HL-60 (cell line): Measurements from ENCODE around the gene CCDC190.

Experiments
- POLR2AphosphoS5 ChIP-seq: IDR thresholded peaks from 2 replicates; pipeline ENCODE4 v1.6.1; 2012; ENCODE audit warnings: low read depth
- SPI1 ChIP-seq: IDR thresholded peaks from 2 replicates; pipeline ENCODE4 v1.6.1; 2012; ENCODE audit warnings: low read depth, mild to moderate bottlenecking, borderline replicate concordance
- TF ChIP-seq, protein P1 (sequence below): IDR thresholded peaks from 2 replicates; pipeline ENCODE4 v1.6.1; 2012; ENCODE audit warnings: low read depth; ENCODE audit not compliant: insufficient replicate concordance

DNA sequence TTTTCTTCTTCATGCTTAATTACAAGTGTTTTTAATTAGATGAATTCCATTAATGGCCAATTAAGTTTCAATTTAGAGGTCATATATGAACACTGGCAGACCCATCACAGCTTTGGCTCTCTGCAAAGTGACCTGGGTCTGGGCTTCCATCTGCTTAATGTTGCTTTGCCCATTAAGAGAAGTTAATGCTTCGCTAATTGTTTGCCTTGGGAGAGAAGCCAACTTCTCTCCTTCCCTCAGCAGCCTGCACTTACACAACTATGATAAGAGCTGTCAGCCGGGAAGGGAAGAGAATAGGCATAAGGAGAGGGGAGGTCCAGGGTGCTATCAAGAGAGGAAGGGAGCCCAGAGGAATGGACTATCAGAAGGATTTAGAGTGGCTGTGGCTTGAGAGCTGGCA, 29.0 kb upstream of the CCDC190 start:
- no peak for TF ChIP-seq POLR2AphosphoS5
- no peak for TF ChIP-seq SPI1
- TF ChIP-seq, protein P1, sequence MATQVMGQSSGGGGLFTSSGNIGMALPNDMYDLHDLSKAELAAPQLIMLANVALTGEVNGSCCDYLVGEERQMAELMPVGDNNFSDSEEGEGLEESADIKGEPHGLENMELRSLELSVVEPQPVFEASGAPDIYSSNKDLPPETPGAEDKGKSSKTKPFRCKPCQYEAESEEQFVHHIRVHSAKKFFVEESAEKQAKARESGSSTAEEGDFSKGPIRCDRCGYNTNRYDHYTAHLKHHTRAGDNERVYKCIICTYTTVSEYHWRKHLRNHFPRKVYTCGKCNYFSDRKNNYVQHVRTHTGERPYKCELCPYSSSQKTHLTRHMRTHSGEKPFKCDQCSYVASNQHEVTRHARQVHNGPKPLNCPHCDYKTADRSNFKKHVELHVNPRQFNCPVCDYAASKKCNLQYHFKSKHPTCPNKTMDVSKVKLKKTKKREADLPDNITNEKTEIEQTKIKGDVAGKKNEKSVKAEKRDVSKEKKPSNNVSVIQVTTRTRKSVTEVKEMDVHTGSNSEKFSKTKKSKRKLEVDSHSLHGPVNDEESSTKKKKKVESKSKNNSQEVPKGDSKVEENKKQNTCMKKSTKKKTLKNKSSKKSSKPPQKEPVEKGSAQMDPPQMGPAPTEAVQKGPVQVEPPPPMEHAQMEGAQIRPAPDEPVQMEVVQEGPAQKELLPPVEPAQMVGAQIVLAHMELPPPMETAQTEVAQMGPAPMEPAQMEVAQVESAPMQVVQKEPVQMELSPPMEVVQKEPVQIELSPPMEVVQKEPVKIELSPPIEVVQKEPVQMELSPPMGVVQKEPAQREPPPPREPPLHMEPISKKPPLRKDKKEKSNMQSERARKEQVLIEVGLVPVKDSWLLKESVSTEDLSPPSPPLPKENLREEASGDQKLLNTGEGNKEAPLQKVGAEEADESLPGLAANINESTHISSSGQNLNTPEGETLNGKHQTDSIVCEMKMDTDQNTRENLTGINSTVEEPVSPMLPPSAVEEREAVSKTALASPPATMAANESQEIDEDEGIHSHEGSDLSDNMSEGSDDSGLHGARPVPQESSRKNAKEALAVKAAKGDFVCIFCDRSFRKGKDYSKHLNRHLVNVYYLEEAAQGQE: no peak
